GM19351 (cell line): ENCODE measurements around the gene PHEX.
"Not testable (repeated sequence)": the region's sequence is repeated elsewhere in the genome, so short reads cannot be mapped to it uniquely, and the experiment has no call there.

Source experiments
- ATAC-seq: cut with Tn5 transposase; IDR thresholded peaks from one replicate; pipeline ENCODE4 v1.9.1; 2021; ENCODE audit warnings: mild to moderate bottlenecking, moderate library complexity; ENCODE audit not compliant: unreplicated experiment

Gene PHEX

DNA sequence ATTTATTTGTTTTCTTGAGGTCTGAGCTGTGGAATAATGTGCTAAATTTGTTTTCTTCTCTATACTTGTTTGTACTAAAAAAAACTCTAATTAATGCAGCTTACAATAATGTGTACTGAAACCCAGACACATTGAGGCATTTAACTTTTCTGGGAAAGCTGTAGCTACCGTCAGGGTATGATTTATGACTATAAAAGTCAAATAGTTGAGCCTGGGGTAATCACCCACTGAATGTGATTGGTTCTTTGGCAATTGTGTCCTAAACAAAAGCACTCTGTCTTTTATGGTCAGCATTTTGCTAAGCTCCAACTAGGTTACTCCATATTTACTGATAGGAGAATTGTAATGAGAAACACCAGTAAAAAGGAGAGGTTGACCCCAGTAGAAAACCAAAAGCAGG lies 174.7 kb downstream of the PHEX start:
- ATAC-seq, result no peak

GRCh38 chrX:22220941-22221340 lies 188.8 kb downstream of the PHEX start:
- no peak for ATAC-seq

DNA sequence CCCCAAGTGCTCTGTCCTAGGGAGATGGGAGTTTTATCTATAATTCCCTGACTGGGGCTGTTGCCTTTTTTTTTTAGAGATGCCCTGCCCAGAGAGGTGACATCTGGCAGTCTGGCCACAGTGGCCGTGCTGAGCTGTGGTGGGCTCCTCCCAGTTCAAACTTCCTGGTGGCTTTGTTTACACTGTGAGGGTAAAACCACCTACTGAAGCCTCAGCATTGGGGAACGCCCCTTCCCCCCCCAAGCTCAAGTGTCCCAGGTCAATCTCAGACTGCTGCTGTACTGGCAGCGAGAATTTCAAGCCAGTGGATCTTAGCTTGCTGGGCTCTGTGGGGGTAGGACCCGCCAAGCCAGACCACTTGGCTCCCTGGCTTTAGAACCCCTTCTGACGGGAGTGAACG lies 202.3 kb downstream of the PHEX start:
- no peak for ATAC-seq

- no peak for ATAC-seq
Measured at GRCh38 chrX:22237479-22237878, 205.4 kb downstream of the PHEX start.

DNA sequence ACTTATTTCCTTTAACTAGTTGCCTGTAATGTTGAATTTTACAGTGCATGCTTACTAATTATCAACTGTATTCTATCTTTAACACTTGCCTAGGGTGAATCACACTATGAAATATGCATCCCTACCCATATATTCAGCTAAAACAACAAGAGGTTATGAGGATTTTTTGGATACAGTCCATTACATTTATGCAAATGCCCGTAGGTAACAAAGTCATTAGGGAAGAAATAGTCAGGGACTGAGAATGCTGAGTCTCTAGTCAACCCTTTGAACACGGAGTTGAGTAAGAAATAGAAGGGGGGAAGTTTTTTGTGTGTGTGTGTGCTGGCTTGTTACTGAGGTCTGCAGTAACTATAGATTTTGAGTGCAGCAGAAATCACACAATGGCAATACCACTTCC lies 214.5 kb downstream of the PHEX start:
- no peak for ATAC-seq

DNA sequence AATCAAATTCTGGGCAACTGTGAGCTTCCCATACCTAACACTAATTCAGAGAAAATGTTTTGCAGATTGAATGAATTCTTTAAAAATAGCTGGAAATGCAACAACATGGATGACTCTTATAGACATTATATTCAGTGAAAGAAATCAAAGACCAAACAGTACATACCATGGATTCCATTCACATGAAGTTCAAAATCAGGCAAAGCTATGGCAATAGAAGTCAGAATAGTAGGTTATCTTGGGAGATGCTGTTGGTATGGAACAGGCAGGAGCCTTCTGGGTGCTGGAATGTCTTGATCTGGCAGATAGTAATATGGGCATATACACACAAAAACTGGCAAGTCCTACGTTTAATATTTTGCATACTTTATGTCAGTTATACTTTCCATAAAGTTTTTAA lies 215.0 kb downstream of the PHEX start:
- ATAC-seq, result no peak

DNA sequence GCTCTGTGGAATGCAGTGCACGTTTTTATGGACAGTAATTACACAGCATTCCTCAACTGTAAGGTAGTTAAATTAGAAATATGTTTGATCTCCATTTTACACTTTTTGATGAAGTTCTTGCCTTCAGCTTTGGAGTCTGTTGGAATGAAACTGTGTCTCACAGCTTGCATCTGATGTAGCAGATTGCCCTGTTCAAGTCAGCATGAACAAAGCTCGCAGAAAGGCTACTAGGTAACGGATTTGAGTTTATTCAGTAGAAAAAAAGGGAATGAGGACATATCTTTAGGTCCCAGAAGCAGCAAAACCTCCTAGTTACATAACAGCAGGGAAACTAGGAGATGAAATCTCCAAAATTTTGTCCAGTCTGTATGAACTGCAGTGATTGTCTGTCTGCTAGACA lies 216.3 kb downstream of the PHEX start:
- ATAC-seq, result no peak

- no peak for ATAC-seq
Measured at GRCh38 chrX:22249371-22249770, 217.2 kb downstream of the PHEX start.

GRCh38 chrX:22268706-22269105 lies 236.6 kb downstream of the PHEX start:
- no peak for ATAC-seq

DNA sequence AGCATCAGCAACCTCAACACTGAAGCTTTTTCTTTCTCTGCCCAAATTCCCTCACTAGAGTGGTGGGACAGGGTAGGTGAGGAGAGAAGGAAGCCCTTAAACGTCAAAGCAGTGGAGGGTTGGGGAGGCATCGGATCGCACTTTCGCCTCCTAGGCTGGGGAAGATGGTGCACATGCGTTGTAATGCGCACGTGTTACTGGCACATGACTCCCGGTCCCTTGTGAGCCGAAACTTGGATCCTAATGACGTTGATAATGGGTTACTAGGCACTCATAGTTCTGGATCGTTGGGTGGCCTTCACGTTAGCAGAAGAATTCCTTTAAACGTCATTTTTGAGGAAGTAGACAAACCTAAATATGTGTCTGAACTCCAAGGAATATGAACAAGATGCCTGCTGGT lies 240.5 kb downstream of the PHEX start, which contains the start of gene CBLL2:
CBLL2 (plus strand) TSS at position 301 of the 400 bp plus-strand sequence; CDS start at position 380, 79 bp downstream.
- no peak for ATAC-seq

DNA sequence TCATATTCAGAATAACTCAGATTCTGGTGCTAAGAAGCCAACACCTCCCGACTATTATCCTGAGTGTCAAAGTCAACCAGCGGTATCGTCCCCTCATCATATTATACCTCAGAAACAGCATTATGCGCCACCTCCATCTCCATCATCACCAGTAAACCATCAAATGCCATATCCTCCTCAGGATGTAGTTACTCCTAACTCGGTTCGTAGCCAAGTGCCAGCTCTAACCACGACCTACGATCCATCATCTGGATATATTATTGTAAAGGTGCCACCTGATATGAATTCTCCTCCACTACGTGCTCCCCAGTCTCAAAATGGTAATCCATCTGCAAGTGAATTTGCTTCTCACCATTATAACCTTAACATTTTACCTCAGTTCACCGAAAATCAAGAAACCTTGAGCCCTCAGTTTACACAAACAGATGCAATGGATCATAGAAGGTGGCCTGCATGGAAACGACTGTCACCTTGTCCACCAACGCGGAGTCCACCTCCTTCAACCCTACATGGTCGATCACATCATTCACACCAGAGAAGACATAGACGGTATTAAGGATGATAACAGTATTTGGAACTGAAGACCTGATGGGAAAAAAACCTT lies 241.7 kb downstream of the PHEX start:
- no peak for ATAC-seq

GRCh38 chrX:22276781-22277180 lies 244.7 kb downstream of the PHEX start:
- no peak for ATAC-seq

- no peak for ATAC-seq
Measured at GRCh38 chrX:22278375-22278774, 246.2 kb downstream of the PHEX start.

DNA sequence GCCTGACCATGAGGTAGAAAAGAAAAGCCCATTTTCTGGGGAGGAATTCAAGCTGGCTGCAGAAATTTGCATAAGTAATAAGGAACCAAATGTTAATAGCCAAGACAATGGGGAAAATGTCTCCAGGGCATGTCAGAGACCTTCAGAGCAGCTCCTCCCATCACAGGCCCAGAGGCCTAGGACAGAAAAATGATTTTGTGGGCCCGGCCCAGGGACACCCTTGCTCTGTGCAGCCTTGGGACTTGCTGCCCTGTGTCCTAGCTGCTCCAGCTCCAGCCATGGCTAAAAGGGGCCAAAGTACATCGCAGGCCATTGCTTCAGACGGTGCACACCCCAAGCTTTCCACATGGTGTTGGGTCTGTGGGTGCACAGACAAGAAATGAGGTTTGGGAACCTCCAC lies 257.1 kb downstream of the PHEX start:
- ATAC-seq, result not testable (repeated sequence)

DNA sequence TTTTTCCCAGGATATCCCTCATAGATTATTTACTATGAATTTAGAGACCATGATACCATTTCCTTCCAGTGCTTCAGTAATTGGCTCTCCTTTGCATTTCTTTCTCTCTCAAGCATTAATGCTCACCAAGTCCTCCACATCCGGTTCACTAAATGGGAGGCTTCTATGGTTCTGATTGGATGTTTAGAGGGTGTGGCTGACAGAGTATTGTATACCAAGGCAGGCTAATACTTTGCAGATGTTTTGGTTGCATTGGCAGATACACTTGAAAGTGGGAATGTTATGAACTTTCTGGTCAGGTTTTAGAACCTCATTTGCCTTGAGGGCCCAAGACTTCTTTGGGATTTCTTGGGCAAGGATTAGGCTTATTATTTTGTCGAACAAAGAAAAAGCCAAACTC lies 264.7 kb downstream of the PHEX start:
- no peak for ATAC-seq

DNA sequence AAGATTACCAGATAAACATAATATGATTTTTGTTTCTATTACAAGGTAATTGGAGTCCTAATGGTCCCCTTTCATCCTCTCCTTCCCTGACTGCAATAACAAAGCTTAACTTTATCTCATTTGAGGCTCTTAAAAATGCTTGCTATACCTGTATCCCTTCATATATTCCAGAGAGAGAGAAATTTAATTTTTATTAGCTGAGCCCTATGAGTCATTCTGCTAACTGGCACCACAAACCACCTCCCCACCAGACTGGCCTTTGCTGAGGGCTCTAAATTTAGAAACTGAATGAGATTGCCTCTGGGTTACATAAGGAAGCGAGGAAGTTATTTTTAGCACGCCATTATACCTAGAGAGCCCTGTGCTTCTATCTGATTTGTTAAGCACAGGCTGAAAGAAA lies 268.0 kb downstream of the PHEX start:
- ATAC-seq, result peak; percentile 91
